GM21390 (cell line): ENCODE results near the gene MAD1L1.

Experiments
- ATAC-seq: cut with Tn5 transposase; IDR thresholded peaks from one replicate; pipeline ENCODE4 v1.9.1; 2021; ENCODE audit not compliant: unreplicated experiment

The MAD1L1 gene

DNA sequence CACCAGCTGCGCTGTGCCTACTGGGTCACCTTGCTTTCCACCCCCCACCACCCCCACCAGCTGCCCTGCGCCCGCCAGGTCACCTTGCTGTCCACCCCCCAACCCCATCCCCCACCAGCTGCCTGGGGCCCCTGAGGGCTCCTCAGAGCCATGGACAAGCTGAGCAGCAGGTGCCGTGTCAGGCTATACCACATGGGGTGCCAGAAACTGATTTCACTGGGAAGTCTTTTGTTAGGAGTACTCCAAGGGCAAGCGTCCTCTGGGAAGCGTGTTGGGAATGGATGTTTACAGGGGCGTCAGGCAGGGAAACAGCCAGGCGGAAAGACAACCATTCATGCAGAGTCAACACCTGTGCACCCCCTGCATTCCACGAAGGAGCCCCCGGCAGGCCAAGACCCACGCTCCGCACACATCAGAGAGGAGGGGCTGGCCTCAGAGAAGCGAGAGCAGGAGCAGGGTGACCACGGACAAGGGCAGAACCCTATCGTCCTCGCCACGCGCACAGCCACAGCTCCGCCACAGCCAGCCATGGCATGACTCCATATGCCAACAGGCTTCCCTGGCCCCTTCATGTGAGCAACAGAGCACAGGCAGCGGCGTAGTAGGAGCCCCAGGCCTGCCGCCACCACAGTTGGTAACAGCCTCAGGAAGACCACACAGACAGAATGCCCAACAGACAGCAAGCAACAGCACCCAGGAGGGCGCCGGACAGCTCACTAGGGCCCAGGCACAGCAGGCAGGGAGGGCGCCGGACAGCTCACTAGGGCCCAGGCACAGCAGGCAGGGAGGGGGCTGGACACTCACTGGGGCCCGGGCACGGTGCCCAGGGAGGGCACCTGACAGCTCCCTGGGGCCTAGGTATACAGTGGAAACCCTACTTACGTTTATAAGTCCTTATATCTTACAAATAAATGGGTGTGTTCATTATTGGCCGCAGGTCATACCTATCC is 180.8 kb downstream of the MAD1L1 start:
- no peak for ATAC-seq

GRCh38 chr7:2050511-2050866 is 182.3 kb downstream of the MAD1L1 start:
- no peak for ATAC-seq

DNA sequence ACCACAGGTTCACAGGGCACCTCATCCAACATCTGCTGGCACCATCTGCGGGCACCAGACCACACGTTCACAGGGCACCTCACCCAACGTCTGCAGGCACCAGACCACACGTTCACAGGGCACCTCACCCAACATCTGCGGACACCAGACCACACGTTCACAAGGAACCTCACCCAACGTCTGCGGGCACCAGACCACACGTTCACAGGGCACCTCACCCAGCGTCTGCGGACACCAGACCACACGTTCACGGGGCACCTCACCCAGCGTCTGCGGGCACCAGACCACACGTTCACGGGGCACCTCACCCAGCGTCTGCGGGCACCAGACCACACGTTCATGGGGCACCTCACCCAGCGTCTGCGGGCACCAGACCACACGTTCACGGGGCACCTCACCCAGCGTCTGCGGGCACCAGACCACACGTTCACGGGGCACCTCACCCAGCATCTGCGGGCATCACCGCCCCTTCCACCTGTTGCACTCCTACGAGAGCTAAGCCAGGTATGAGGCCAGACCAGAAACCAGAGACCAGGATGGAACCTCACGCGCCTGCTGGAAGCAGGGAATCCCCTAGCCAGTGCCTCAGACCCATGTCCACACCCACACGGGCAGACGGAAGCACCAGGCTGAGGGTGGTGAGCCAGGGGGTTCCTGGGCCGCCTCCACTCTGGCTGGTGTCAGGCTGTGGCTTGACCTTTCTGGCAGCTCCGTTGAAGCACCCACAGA is 182.8 kb downstream of the MAD1L1 start:
- no peak for ATAC-seq

- no peak for ATAC-seq
Measured at GRCh38 chr7:2049111-2049781, 183.5 kb downstream of the MAD1L1 start.

DNA sequence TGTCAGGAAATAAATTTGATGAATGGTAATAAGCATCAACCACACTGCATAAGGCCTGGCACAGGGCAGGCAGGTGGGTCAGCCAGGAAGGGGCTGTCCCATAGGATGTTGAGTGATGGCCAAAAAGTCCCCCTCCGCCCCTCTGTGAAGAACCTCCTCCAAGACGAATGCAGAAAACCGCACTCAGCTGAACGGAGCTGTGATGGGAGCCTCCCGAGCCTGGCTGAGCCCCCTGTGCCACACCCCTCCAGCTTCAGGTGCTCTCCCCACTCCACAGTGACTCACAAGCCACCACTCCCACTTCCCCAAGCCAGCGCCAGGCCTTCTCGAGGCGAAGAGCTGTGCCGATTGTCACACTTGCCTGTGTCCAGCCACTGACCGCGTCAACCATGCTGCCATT is 184.2 kb downstream of the MAD1L1 start:
- ATAC-seq, result no peak

DNA sequence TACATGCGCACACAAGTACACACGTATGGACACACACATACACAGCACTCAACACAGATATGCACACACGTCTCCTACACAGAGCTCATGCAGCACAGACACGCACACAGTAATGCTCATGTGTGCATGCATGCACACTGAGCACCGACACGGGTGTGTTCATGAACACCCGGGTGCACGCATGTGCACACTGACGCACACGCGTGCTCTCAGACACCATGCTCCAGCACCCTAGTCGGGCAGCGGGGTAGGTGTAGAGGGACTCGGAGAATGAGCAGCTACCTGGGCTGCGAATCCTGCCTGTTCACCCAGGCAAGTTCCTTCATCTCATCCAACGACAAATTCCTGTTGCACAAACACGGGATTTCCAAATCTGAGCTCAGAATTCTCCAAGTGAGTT is 184.7 kb downstream of the MAD1L1 start:
- no peak for ATAC-seq

- ATAC-seq, result no peak
Measured at GRCh38 chr7:2046581-2047565, 185.9 kb downstream of the MAD1L1 start.

- no peak for ATAC-seq
Measured at GRCh38 chr7:2045559-2046405, 187.0 kb downstream of the MAD1L1 start.

- ATAC-seq, result no peak
Measured at GRCh38 chr7:2044883-2045471, 187.8 kb downstream of the MAD1L1 start.

GRCh38 chr7:2044311-2044882 is 188.3 kb downstream of the MAD1L1 start:
- ATAC-seq, result no peak

DNA sequence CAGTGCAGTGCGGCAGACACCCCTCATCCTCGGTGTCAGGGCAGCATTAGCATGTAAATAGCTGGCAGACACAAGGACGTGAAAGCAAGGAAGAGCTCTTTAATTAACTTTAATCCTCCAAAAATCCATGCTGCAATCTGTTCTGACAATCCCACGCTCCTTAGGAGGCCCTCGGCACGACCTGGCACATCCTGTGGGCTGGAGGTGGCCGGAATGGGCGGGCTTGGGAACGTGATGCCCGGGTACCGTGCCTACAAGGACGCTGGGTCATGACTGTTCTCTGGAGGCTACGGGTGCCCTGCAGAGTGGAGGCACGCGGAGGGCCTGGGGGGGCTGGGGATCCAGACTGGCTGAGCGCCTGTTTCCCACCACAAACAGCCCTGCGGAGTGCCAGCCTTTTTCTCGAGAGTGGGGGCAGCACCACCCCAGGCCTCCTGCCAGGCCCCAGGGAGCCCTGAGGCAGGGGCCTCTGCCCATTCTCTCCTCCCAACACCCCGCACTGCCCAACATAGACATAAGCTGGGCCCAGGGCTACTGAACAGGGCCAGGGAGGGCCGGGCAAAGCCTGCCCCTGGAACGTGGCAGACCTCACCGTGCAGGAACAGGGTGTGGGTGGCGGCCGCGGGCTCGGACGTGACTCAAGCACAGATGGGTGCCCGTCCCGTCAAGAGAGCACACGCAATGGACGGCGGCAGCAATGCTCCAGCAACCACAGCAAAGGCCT is 189.3 kb downstream of the MAD1L1 start:
- no peak for ATAC-seq

- no peak for ATAC-seq
Measured at GRCh38 chr7:2042650-2043049, 190.1 kb downstream of the MAD1L1 start.

- no peak for ATAC-seq
Measured at GRCh38 chr7:2041496-2042367, 191.0 kb downstream of the MAD1L1 start.

GRCh38 chr7:2040893-2041270 is 191.9 kb downstream of the MAD1L1 start:
- no peak for ATAC-seq

GRCh38 chr7:2040201-2040892 is 192.4 kb downstream of the MAD1L1 start:
- no peak for ATAC-seq

DNA sequence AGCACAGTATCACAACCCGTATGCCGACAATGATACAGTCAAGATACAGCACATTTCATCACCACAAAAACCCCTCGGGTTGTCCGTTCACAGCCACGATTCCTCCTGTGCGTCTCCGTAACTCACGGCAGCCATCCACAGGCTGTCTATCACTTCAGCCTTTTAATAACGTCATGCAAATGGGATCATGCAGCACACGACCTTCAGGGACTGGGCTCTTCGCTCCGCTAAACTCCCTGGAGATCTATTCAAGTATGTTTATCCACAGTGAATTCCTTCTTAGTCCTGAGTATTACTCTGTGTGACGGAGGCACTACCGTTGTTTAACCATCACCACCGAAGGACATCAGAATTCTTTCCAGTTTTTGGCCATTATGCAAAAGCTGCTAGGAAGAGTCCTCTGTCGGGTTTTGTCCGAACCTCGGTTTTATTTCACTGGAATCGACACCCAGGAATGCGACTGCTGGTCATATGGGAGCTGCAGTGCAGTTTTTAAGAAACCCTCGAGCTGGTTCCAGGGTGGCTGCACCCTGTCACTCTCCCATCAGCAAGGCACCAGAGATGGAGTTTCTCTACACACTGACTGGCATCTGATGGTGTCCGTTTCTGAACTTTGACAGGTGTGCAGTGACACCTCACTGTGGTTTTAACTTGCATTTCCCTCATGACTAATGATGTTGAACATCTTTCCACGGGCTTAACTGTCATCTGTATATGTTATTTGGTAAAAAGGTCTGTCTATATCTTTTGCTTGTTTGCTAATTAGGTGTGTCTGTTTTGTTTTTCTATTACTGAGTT is 193.6 kb downstream of the MAD1L1 start:
- ATAC-seq, result no peak
